HT-29 (cell line): Measurements from ENCODE around the gene SLC1A3. TPM values are rescaled to one million over a fixed set of nuclear protein-coding genes. Genes with fewer than 3 reads are reported as not detected.
"Not testable (repeated sequence)": the region's sequence is repeated elsewhere in the genome, so short reads cannot be mapped to it uniquely, and the experiment has no call there.

Experiments used
- DNase-seq: peaks from one replicate; pipeline ENCODE4 v3.0.0-alpha.2; 2015; ENCODE audit warnings: low spot score
- total RNA-seq: library from RNA; depleted of rRNA; stranded (reverse); fragments of >200 nt; shearing (Covaris generic); gene quantifications from 2 replicates; pipeline ENCODE4 v1.2.3, GENCODE V29; 2014; rRNA removed

SLC1A3 gene
- 0.52 TPM in 1 of 2 replicates, not detected in the other for total RNA-seq

GRCh38 chr5:36606428-36607113 is at the start of gene SLC1A3:
Gene SLC1A3, plus strand, starts transcription at chr5:36606606. Its CDS starts 1,818 bp downstream, at chr5:36608424.
- peak; percentile 12 for DNase-seq

- DNase-seq = no peak
These were observed 47.8 kb upstream of the SLC1A3 start for GRCh38 chr5:36558641-36559040.

GRCh38 chr5:36561601-36562000 is 44.8 kb upstream of the SLC1A3 start:
- no peak for DNase-seq

- no peak for DNase-seq
These were observed 36.9 kb upstream of the SLC1A3 start for GRCh38 chr5:36569491-36569890.

GRCh38 chr5:36570301-36571095 is 35.9 kb upstream of the SLC1A3 start:
- no peak for DNase-seq

GRCh38 chr5:36571401-36572042 is 34.9 kb upstream of the SLC1A3 start:
- DNase-seq = no peak

GRCh38 chr5:36573438-36573837 is 33.0 kb upstream of the SLC1A3 start:
- no peak for DNase-seq

- DNase-seq = no peak
These were observed 31.0 kb upstream of the SLC1A3 start for GRCh38 chr5:36575361-36575781.

GRCh38 chr5:36576721-36577120 is 29.7 kb upstream of the SLC1A3 start:
- DNase-seq = no peak

- not testable (repeated sequence) for DNase-seq
These were observed 26.5 kb upstream of the SLC1A3 start for GRCh38 chr5:36579858-36580257.

GRCh38 chr5:36581070-36581469 is 25.3 kb upstream of the SLC1A3 start:
- DNase-seq = no peak

GRCh38 chr5:36584009-36584875 is 22.2 kb upstream of the SLC1A3 start:
- no peak for DNase-seq

- no peak for DNase-seq
These were observed 20.7 kb upstream of the SLC1A3 start for GRCh38 chr5:36585701-36586100.

GRCh38 chr5:36587354-36587753 is 19.1 kb upstream of the SLC1A3 start:
- DNase-seq = no peak

GRCh38 chr5:36589735-36590134 is 16.7 kb upstream of the SLC1A3 start:
- not testable (repeated sequence) for DNase-seq

GRCh38 chr5:36590513-36591286 is 15.7 kb upstream of the SLC1A3 start:
- DNase-seq = no peak

GRCh38 chr5:36593867-36594266 is 12.5 kb upstream of the SLC1A3 start:
- DNase-seq = no peak

GRCh38 chr5:36596247-36596646 is 10.2 kb upstream of the SLC1A3 start:
- no peak for DNase-seq

GRCh38 chr5:36596756-36597155 is 9.7 kb upstream of the SLC1A3 start:
- DNase-seq = no peak

GRCh38 chr5:36598045-36598444 is 8.4 kb upstream of the SLC1A3 start:
- no peak for DNase-seq
